HPDE6-E6E7 (cell line): ENCODE measurements around the gene VPS26A.
"Not testable (repeated sequence)": the region's sequence is repeated elsewhere in the genome, so short reads cannot be mapped to it uniquely, and the experiment has no call there.

Experiments used
- DNase-seq: peaks from one replicate; pipeline ENCODE4 v3.0.0; 2011; ENCODE audit warnings: missing footprints; ENCODE audit errors: extremely low spot score

VPS26A gene

GRCh38 chr10:69102440-69102839 lies 21.5 kb upstream of the VPS26A start:
- DNase-seq, result no peak

- DNase-seq, result no peak
These were observed 20.2 kb upstream of the VPS26A start for GRCh38 chr10:69103784-69104183.

- no peak for DNase-seq
These were observed 18.8 kb upstream of the VPS26A start for GRCh38 chr10:69104994-69105790.

GRCh38 chr10:69107176-69107490 lies 16.8 kb upstream of the VPS26A start:
- no peak for DNase-seq

GRCh38 chr10:69107699-69108098 lies 16.3 kb upstream of the VPS26A start:
- no peak for DNase-seq

- DNase-seq, result no peak
These were observed 4.1 kb upstream of the VPS26A start for GRCh38 chr10:69119896-69120295.

GRCh38 chr10:69123306-69123746 lies 652 bp upstream of the VPS26A start:
- DNase-seq, result peak; percentile 17

- DNase-seq, result peak; percentile 38
These were observed 738 bp downstream of the VPS26A start for GRCh38 chr10:69124563-69125268.

GRCh38 chr10:69125554-69125953 lies 1.6 kb downstream of the VPS26A start:
- no peak for DNase-seq

- no peak for DNase-seq
These were observed 6.3 kb downstream of the VPS26A start for GRCh38 chr10:69130251-69130650.

- DNase-seq, result no peak
These were observed 16.0 kb downstream of the VPS26A start for GRCh38 chr10:69139961-69140360.

GRCh38 chr10:69141304-69141703 lies 17.3 kb downstream of the VPS26A start:
- DNase-seq, result no peak

GRCh38 chr10:69142074-69142473 lies 18.1 kb downstream of the VPS26A start:
- not testable (repeated sequence) for DNase-seq

GRCh38 chr10:69142983-69143382 lies 19.0 kb downstream of the VPS26A start:
- DNase-seq, result no peak

- DNase-seq, result no peak
These were observed 21.4 kb downstream of the VPS26A start for GRCh38 chr10:69145329-69145728.

GRCh38 chr10:69145864-69146263 lies 21.9 kb downstream of the VPS26A start:
- no peak for DNase-seq

- no peak for DNase-seq
These were observed 22.8 kb downstream of the VPS26A start for GRCh38 chr10:69146759-69147158.

GRCh38 chr10:69151984-69152383 lies 28.0 kb downstream of the VPS26A start:
- DNase-seq, result no peak

GRCh38 chr10:69153227-69153626 lies 29.2 kb downstream of the VPS26A start:
- DNase-seq, result no peak

- no peak for DNase-seq
These were observed 36.8 kb downstream of the VPS26A start for GRCh38 chr10:69160809-69161241.

- DNase-seq, result no peak
These were observed 44.5 kb downstream of the VPS26A start for GRCh38 chr10:69168493-69168892.

- DNase-seq, result no peak
These were observed 48.4 kb downstream of the VPS26A start for GRCh38 chr10:69172241-69172982.

GRCh38 chr10:69175326-69175725 lies 51.3 kb downstream of the VPS26A start:
- DNase-seq, result not testable (repeated sequence)
